Posterior cingulate gyrus (tissue), 11 donors: ENCODE data around the gene ATP11A.
"Not testable (repeated sequence)": the region's sequence is repeated elsewhere in the genome, so short reads cannot be mapped to it uniquely, and the experiment has no call there.

ENCODE experiments used
- DNase-seq, 10 donors: peaks; one replicate each; pipeline versions ENCODE4 v3.0.0 to v3.0.0-alpha.2; 2020 to 2021; ENCODE audit warnings: mixed read lengths in 3 of 10
- intact Hi-C: fragments of 100-400 bp; cut with DNase I; formaldehyde crosslinking; loops from one replicate; pipeline ENCODE4 v1.15.1; 2023

ATP11A gene

DNA sequence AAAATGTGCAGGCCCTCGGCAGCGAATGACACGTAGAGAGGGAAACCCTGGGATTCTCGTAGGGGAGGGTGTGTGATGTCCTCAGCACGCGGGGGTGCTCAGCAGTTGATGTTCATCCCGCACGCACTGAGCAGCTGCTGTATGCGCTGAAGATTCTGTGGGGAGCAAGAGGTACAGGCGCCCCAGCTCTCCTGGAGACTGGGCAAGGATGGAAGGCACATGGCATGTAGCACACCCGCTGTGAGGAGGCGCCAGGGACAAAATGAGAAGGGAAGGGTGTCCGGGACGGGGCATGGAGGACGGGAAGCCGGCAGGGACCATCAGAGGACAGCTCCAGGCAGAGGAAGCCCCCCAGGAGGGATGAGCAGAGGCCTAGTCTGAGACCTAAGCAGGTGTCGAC is 15.4 kb downstream of the ATP11A start:
- intact Hi-C loops: no loop called here
- peak in 2 of 10 donors; percentile 53 to 56 for DNase-seq

- intact Hi-C loops: no loop called here
- DNase-seq: no peak
Observed at GRCh38 chr13:112706171-112706570, 16.3 kb downstream of the ATP11A start.

DNA sequence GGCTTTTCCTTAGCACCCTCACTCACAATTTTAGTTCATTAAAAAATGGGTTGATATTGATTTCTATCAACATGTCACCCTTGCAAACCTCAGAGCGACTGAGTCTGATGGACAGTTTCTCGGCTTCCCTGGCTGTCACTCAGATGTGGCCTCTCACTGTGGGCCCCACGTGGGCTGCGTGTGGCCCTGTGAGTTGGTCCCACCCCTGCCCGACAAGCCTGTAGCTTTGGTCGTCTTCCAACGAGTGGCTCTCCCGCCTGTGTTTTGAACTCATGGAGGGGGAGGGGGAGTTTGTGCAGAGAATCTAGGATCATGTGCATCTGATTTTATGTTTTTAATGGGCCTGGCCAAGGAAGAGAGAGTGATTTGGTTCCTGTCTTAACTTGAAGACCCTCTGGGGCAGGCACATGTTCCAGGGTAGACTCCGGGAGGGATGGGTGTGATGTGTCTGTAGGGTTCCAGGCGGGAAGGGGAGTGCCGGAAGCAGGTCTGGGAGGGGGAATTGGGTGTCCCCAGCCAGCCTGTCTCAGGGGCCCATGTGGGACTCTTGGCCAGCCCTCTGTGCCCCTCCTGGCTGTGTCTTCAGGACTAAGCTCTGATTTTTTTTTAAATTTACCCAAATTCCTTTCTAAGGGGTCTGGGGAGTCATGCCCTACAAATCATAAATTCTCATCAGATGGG is 18.9 kb downstream of the ATP11A start:
- DNase-seq: peak in 3 of 10 donors; percentile 49 to 71 (median 55)
- intact Hi-C loops: no loop called here

DNA sequence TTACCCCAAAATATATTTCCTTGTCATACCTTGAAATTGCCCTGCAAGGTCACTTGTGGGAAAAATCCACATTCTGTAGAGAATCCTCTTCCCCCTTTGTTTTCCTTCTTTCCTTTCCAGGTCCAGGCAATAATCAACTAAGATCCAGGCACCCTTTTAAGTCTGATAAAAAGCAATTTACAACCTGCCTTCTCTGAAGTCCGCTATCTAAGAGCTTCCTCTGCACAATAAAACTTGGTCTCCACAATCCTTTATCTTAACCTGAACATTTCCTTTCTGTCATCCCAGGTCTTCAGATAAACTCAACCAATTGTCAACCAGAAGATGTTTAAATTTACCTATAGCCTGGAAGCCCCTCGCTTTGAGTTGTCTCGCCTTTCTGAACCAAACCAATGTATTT is 19.5 kb downstream of the ATP11A start:
- DNase-seq, intact Hi-C loops: not testable (repeated sequence)

GRCh38 chr13:112709825-112710783 is 20.3 kb downstream of the ATP11A start:
- DNase-seq: peak in 3 of 10 donors; percentile 33 to 67 (median 55)

DNA sequence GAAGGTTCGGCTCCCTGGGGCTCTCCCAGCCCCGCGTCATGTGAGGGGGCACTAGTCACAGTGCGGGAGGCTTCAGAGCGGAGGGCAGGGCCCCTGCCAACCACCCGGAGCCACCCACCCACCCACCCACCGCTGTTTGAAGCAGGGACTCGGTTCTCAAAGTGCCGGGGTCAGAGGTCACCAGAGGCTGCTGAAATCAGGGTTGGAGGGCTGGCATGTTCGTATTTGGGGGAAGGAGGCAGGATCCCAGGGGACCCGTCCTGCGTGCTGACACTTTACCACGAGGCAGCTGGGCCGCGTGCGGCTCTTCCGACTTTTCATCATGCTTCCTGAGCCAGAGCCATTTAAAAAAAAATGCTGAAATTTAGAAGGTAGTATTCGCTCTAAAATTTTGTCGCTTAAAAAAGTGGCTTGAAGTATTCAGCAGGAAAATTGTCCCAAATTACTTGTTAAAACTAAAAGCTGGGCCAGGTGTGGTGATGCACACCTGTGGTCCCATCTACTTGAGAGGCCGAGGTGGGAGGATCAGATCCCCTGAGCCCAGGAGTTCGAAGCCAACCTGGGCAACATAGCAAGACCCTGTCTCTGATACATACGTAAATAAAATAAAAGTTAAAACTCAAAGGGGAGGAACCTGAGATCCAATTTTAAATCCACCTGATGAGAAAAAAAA is 21.2 kb downstream of the ATP11A start:
- intact Hi-C loops: no loop called here
- DNase-seq: peak in 3 of 10 donors; percentile 62 to 70 (median 64)

More at GRCh38 chr13:112709825-112710783, 20.3 kb downstream of the ATP11A start:
- intact Hi-C loops: no loop called here

- DNase-seq: peak in 8 of 10 donors; percentile 46 to 93 (median 62)
- intact Hi-C loops: no loop called here
Observed at GRCh38 chr13:112711528-112712265, 21.9 kb downstream of the ATP11A start.

DNA sequence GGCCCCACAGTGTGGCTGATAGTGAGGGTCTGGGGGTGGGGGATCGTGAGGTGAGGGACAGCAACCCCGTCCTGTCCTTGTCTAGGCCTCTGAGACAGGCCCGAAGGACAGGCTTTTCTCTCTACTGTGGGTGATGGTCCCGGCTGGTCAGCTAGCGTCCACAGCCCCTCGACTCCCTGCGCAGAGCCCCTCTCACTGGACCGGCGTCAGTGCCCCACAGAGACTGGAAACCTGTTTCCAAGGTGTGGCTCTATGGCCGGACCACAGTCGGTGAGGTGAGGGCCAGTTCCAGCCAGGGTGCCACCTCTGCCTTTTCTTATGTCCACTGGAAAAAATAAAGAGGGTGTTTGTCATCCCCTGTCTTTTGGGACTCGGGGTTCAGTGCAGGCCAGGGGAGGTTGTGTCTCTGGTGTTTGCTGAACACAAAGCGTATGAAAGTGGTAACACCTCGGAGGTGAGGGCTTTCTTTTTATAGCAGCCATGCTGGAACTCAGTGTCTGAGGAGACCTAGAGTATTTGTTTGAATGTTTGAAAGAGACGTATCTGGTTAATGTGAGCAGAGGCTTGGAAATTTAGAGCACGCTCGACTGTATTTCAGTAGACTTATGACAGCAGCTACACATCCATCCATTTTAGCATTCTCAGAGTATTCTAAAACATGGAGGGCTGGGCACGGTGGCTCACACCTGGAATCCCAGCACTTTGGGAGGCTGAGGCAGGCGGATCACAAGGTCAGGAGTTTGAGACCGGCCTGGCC is 22.8 kb downstream of the ATP11A start:
- DNase-seq: peak in 3 of 10 donors; percentile 49 to 72 (median 64)
- intact Hi-C loops: no loop called here

GRCh38 chr13:112713517-112714253 is 23.8 kb downstream of the ATP11A start:
- intact Hi-C loops: no loop called here
- DNase-seq: peak in 1 of 10 donors; percentile 0

- peak in 3 of 10 donors; percentile 48 to 50 (median 49) for DNase-seq
- intact Hi-C loops: no loop called here
Observed at GRCh38 chr13:112714376-112715174, 24.7 kb downstream of the ATP11A start.

DNA sequence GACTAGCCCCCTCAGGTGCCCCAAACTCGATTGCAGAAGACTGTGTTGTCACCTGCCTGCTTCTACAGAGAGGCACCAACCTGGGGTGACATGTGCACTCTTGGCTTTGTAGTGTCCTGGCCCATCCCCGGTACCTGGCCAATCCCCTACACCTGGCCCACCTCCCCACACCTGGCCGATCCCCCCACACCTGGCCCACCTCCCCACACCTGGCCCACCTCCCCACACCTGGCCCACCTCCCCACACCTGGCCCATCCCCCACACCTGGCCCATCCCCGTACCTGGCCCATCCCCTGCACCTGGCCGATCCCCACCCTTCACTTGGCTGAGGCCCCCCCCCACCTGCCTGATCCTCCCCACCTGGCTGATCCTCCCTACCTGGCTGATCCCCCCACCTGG is 25.4 kb downstream of the ATP11A start:
- peak in 2 of 10 donors; percentile 29 to 68 for DNase-seq
- intact Hi-C loops: no loop called here

DNA sequence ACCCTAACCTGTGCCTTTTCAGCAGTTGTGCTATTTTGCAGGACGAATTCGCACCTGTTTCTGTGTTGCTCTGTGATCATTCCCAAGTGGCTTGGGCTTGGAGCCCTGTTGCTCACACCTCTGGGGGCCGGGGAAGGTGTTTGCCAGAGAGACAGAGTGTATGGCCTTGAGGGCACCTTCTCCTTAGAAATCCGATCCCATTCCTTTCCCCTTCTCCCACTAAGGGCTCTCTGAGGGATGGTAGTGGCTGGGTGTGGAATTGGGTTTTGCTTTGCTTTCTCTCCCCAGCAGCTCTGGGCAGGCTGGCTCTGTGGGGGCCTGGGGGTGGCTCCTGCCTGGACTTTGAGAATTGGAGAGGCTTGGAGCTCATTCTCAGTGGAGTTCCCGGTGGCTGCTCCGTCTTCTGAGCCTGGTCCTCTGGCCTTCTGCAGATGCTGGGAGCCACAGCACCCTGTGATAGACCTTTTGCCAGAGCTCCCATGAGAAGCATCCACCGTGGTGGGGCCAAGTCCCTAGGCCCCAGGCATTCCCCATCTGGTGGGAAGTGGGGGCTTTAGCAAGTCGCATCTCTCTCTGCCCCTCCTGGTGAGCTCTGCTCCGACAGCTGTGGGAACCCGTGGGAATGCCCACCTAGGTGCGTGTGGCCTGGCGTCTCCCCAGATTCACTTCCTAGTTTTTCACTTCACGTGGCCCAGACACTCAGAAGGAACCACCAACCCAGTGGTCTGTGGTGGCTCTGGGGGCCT is 26.1 kb downstream of the ATP11A start:
- intact Hi-C loops: no loop called here
- peak in 3 of 10 donors; percentile 22 to 59 (median 52) for DNase-seq

DNA sequence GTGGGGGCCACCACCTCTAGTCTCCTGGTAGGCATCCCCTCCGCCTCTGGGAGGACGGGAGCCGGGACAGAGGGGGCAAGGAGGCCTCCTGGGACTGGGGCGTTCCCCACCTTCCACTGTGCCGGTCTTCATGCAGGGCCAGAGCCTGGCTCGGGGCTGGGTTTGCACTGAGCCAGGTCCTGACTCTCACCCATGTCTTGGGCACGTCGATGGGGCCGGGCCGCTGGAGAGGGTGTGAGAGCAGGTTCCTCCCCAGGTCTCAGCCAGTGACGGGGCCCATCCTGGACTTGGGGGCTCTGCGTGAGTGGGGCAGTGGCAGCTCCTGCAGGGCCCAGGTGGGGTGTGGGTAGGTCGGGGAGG is 26.6 kb downstream of the ATP11A start:
- DNase-seq: peak in 3 of 10 donors; percentile 39 to 76 (median 63)
- intact Hi-C loops: no loop called here

DNA sequence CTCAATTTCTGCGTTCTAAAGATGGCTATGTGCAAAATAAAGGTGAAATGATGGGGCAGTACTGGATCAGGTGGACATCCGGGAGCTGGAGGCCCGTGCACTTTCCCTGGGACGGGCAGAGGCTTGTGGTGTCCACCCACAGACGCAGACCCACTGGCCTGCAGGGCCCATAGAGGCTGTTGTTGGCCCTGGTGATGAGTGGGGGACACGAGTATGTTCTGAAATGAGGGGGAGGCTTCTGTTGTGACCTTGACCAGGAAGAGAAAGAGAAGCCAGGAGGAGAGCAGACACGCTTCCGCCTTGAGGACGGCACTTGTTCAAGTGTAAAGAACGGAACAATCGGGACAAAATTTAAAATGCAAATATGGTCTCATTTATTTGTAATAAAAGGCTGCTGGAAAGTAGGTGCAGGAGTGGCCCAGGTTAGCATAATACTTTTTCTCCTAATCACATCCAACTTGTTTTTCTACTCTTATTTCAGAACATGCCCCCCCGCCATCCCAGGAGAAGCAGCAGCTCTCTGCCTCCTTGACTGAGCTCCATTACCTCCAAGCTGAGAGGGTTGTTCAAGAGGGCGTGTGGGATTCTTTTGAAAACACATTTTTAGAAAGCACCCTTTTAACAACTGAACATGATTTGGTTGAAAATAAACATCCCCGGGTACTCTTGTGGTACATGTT is 27.1 kb downstream of the ATP11A start:
- intact Hi-C loops: no loop called here
- peak in 1 of 10 donors; percentile 16 for DNase-seq

DNA sequence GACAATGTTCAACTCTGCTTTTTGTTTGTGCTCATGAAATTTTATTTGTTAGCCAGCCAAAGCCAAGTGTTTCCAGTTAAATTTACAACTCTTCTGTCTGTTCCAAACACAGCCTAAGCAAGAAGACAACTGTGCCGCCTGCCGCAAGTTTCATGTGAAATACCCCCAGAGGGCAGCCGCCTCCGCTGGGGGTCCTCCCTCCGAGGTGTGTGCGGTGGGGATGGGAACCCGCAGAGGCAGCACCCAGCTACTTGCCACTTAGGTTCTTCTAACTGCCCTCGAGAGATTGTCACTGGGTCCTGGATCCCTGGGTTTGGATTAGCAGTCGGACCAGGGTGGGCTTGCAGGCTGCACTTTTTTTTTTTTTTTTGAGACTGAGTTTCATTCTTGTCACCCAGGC is 28.5 kb downstream of the ATP11A start:
- intact Hi-C loops: no loop called here
- DNase-seq: peak in 3 of 10 donors; percentile 32 to 70 (median 61)

DNA sequence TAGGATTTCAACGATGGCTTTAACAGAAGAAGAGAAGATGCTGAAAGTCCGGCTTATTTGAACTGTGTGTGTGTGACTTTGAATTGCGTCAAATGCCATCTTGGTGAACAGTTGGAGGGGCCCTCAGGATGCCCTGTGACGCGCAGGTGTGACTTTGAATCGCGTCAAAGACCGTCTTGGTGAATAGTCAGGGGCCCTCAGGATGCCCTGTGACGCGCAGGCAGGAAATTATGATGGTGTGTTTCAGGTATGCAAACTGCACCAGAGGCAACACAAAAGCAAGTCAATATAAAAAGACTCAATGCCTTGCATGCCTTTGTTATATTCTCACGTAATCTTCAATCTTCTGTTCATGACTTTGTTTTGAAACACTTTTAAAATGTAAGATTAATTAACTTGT is 29.2 kb downstream of the ATP11A start:
- DNase-seq: peak in 1 of 10 donors; percentile 55
- intact Hi-C loops: no loop called here

DNA sequence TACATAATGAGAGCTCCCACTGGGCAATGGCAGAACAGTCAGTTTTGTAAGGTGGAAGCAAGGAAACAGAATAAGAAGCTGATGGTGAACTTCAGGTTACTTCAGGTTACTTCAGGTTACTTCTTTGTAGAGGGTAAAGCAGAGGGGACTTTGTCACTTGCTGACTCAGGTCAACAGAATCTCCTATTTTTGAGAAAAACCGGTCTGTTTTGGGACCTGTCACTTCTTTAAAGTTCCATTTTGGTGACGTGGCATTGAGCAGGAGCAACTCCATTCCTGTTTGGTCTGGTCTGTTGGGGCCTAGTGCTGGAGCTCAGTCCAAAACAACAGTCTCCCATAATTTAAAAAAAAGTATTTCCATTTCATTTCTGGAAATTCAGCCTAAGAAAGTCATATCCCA is 29.7 kb downstream of the ATP11A start:
- DNase-seq: no peak
- intact Hi-C loops: no loop called here
